Stimulated activated effector memory CD8-positive, alpha-beta T cell treated with anti-CD3 and anti-CD28 coated beads, Interleukin-12 subunit alpha, Interleukin-12 subunit beta, amount 100 ng/mL, for 72 hours (primary cell): ENCODE measurements around the gene RAB8B.

Source experiments
- ATAC-seq: fragments of 150-1000 bp; cut with Tn5 transposase; 2 replicates; pipeline ENCODE4 v1.10.0; 2021
- DNase-seq, 2 donors: peaks; one replicate each; pipeline ENCODE4 v3.0.0; 2021 to 2022; ENCODE audit warnings: low spot score in 2 of 2
- H3K27ac Mint-ChIP-seq: one replicate; pipeline ENCODE4 v1.8.0; 2022; ENCODE audit warnings: mild to moderate bottlenecking, mixed read lengths
- H3K36me3 Mint-ChIP-seq: one replicate; pipeline ENCODE4 v1.8.0; 2022; ENCODE audit warnings: mild to moderate bottlenecking, mixed read lengths
- H3K4me1 Mint-ChIP-seq: one replicate; pipeline ENCODE4 v1.8.0; 2022; ENCODE audit warnings: mixed read lengths
- H3K4me3 Mint-ChIP-seq: one replicate; pipeline ENCODE4 v1.8.0; 2022; ENCODE audit warnings: mild to moderate bottlenecking, mixed read lengths
- H3K9me3 Mint-ChIP-seq: one replicate; pipeline ENCODE4 v1.8.0; 2022; ENCODE audit warnings: mixed read lengths

The RAB8B gene

DNA sequence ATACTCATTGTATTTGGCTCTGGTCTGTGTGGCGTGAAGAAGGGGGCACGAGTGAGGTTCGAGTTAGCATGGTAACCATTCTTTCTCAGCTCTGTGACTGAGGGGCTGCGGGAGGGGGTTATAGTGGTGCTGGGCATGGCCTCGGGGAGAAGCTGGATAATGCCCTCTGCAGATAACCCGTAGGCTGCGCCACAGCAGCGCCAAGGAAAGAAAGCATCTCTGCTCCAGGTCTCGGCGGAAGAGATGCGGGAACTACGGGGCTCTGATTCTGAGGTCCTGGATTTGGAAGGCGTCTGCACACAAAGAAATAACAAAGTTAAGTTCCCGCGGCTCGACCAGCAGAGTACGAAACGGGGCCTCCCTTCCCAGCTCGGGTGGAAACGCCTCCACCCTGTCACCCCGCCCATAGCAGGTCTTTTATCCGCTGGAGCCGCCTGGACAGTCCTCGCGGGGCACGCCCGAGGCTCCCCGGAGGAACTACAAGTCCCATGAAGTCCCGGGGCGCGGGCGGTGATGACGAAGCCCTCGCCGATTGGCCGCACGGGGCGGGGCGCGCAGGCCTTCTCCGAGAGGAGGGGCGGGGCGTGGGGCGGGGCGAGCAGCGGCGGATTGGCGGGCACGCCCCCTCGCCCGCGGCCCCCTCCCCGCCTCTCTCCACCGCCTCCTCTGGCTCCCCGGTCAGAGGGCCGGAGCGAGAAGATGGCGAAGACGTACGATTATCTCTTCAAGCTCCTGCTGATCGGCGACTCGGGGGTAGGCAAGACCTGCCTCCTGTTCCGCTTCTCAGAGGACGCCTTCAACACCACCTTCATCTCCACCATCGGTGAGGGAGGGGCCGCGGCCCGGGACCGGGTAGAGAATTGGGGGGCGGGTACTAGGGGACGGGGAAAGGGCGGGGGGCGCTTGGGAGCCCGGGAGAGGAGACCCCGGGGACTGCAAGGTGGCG is at the start of gene RAB8B:
Gene RAB8B (plus strand): TSS at position 681 of the 946 bp plus-strand sequence. CDS start 19 bp downstream, at position 700.
- Mint-ChIP-seq H3K36me3 (peaks cover 37% of the 10 kb centered on the region), H3K9me3 (no peaks in the 10 kb centered on the region), H3K4me1 (peaks cover 36% of the 10 kb centered on the region), H3K4me3 (peak within 1 kb of the TSS; percentile 89), H3K27ac (peak within 1 kb of the TSS; percentile 90)
- ATAC-seq (peak; percentile 87), DNase-seq (peak; percentile 94 to 97)

DNA sequence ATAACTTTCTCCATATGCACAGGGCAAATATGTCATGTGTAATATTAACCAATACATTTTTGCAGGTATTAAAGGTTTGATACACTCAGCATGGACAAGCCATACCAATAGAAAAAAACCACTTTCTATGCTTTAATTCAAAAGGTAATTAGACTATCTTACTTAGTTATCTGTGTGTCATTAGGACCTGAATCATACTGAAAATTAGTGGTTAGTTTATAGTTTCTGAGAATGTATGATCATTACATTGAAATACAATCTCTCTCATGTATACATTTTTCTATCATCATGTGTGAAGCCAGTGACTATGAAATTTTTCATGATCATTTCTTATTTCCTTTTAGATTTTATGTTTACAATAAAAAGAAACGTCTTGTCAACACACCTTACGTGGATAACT is 48.5 kb upstream of the RAB8B start:
- Mint-ChIP-seq H3K4me3 (no peak overlapping the region), H3K4me1 (peaks cover 6% of the 10 kb centered on the region), H3K27ac (no peak overlapping the region), H3K36me3 (peaks cover 43% of the 10 kb centered on the region), H3K9me3 (no peaks in the 10 kb centered on the region)
- peak; percentile 39 for ATAC-seq
- no peak for DNase-seq

DNA sequence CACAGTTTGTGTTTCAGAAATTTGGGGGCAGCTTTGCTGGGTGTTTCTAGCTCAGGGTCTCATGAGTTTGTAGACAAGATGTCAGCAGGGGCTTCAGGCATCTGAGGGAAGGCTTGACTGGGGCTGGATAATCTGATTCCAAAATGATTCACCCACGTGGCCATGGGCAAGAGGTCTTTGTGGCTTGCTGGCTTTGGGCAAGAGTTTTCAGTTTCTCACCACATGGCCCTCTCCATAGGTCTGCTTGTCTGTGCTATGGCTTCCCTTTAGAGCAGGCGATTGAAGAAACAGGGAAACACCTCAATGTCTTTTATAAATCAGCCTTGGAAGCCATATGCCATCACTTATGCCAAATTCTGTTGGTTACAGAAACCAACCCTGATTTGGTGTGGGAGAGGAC is 44.0 kb upstream of the RAB8B start:
- no peaks in the 10 kb centered on the region for H3K4me1 Mint-ChIP-seq
- no peaks in the 10 kb centered on the region for H3K9me3 Mint-ChIP-seq
- DNase-seq (no peak), ATAC-seq (no peak)
- H3K4me3 Mint-ChIP-seq, result no peak overlapping the region
- no peak overlapping the region for H3K27ac Mint-ChIP-seq
- peaks cover 64% of the 10 kb centered on the region for H3K36me3 Mint-ChIP-seq

DNA sequence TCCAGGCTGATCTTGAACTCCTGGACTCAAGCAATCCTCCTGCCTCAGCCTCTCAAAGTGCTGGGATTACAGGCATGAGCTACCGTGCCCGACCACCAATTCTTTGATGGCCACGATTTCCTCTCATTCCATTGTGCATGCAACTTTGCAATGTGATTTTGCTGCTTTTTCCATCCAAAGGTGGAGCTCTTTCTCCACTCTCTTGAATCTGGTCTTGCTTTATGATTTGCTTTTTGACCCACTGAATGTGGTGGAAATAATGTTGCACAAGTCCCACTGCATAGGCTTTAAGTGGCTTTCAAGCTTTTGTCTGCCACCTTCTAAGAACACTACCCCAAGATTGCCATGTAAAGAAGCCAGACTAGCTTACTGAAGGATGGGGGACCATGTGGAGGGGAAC is 42.7 kb upstream of the RAB8B start:
- no peaks in the 10 kb centered on the region for H3K9me3 Mint-ChIP-seq
- H3K4me3 Mint-ChIP-seq, result no peak overlapping the region
- DNase-seq (no peak), ATAC-seq (no peak)
- no peaks in the 10 kb centered on the region for H3K4me1 Mint-ChIP-seq
- H3K27ac Mint-ChIP-seq, result no peak overlapping the region
- H3K36me3 Mint-ChIP-seq, result peaks cover 55% of the 10 kb centered on the region

DNA sequence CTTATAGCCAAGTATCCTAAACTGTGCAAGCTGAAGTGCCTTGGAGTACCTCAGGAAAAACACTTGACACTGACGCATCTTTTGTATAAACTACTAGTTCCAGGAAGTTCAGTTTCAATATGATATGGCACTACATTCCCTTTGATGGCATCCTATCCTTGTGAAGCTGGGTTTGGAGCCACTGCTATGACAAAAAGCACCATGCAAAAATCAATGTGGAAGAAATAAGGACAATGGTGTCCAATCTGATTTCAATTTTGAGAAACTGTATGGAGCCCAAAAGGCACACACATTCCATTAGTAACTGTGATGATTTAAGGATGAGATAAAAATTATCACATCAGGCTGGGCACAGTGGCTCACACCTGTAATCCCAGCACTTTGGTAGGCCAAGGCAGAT is 37.7 kb upstream of the RAB8B start:
- Mint-ChIP-seq H3K27ac (no peak overlapping the region), H3K4me1 (no peaks in the 10 kb centered on the region), H3K4me3 (no peak overlapping the region), H3K36me3 (peaks cover 86% of the 10 kb centered on the region), H3K9me3 (no peaks in the 10 kb centered on the region)
- DNase-seq, result no peak
- no peak for ATAC-seq

DNA sequence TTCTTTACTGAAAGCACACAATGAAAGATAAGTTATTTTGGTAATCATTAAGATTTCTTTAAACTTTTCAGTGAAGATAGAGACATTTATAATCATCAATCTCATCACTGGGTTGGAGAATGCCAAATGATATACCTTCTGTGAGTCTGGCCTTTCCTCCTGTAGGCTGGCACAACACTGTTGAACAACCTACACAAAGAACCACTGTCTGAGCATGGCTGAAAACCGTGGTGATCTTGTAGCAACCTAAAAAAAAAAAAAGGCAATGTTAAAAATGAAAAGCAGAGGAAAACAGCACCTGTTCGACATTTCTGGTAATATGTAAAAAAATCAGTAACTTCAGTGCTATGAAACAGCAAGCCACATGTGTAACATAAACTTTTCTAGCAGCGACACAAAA is 33.9 kb upstream of the RAB8B start:
- no peak for ATAC-seq
- no peak overlapping the region for H3K27ac Mint-ChIP-seq
- DNase-seq, result no peak
- peak overlapping the region; percentile 98 for H3K4me3 Mint-ChIP-seq
- H3K4me1 Mint-ChIP-seq, result no peaks in the 10 kb centered on the region
- H3K9me3 Mint-ChIP-seq, result no peaks in the 10 kb centered on the region
- peaks cover 61% of the 10 kb centered on the region for H3K36me3 Mint-ChIP-seq

DNA sequence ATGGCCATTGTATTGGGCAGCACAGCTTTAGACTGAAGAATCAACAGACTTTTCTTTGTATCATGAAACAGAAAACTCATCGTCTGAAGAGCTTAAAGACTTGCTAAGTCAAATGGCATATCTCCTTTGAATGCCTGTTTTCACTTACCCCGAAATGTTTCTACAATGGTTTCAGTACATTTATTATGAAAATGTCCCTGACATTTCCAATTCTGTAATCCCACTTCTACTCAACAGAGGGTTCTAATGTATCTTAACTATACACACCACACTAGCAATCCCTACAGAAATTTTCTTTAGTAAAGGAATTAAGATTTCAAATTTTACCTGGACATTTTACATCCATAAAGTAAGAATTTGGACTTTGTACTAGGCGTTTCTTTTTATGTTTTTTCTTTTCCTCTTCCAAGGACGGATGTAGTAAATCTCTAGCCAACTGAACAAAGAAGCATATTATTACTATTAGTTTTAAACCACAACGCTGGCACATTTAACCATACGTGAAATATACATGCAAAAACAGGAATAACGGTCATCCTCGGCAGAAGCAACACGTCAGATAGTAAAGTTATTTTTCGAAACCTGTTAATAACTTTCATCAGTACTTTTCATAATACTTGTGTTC is 33.2 kb upstream of the RAB8B start:
- H3K36me3 Mint-ChIP-seq, result peaks cover 61% of the 10 kb centered on the region

DNA sequence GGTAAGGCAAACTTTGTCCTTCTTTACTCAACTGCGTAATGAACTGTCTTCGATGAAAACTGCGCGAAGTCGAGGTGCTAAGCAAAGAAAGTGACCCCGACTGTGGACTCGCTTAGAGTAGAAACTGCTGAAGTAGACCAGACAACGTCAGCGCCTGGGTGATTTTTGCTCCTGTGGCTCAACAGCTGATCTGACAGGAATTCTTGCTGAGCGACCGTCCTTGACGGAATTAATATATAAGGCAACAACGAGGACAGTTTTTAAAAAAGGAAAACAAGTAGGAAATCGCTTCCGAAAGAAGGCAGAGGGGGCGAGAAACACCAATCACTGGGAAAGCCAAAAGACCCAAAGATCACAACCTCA is 32.7 kb upstream of the RAB8B start:
- Mint-ChIP-seq H3K4me1 (no peaks in the 10 kb centered on the region), H3K4me3 (peak overlapping the region; percentile 98), H3K36me3 (peaks cover 58% of the 10 kb centered on the region), H3K27ac (peak overlapping the region; percentile 98), H3K9me3 (no peaks in the 10 kb centered on the region)
- DNase-seq (peak in 1 of 2 donors; percentile 7), ATAC-seq (no peak)

More for the DNA sequence above, 33.2 kb upstream of the RAB8B start:
- Mint-ChIP-seq H3K27ac (peak overlapping the region; percentile 98), H3K4me1 (no peaks in the 10 kb centered on the region), H3K9me3 (no peaks in the 10 kb centered on the region), H3K4me3 (peak overlapping the region; percentile 98)
- DNase-seq (no peak), ATAC-seq (no peak)

DNA sequence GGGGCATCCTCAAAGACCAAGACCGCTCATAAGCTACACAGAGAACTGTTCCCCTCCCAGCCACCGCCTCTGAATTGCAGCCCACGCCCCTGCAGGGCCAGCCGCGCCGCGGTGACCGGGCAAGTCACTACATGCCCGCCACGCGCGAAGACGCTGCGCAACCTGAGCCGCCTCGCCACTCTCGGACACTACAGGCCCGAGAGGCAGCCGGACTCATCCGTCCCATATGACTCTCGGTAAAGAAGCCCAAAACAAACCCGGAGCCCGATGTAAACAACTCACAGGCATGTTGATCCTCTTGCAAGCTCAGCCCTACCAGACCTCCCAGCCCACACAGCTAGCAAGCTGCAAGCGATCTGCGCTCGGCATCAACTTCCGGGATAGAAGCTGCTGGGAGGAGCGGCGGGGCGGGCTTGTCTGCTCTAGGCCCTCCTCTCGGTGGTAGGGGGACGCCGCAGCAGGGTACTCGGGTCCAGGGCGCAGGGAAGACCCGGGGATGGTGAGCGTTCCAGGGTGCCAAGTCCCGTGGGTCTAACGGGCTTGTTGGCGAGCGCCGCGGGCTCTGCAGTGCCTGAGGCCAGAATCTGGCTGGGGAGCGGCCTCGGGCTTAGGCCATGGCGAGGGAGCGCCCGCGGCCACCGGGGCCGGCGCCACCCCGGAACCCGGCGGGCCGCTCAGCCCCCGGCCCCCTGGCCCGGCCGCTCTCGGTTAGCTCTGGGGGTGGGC is 32.1 kb upstream of the RAB8B start, which contains the start of gene RPS27L:
Gene RPS27L (minus strand): TSS at position 360 of the 726 bp plus-strand sequence. CDS start 72 bp downstream, at position 288.
- Mint-ChIP-seq H3K4me1 (no peaks in the 10 kb centered on the region), H3K4me3 (peak within 1 kb of the TSS; percentile 98), H3K9me3 (no peaks in the 10 kb centered on the region), H3K36me3 (peaks cover 52% of the 10 kb centered on the region), H3K27ac (peak within 1 kb of the TSS; percentile 98)
- ATAC-seq (peak; percentile 98), DNase-seq (peak; percentile 73 to 94)

DNA sequence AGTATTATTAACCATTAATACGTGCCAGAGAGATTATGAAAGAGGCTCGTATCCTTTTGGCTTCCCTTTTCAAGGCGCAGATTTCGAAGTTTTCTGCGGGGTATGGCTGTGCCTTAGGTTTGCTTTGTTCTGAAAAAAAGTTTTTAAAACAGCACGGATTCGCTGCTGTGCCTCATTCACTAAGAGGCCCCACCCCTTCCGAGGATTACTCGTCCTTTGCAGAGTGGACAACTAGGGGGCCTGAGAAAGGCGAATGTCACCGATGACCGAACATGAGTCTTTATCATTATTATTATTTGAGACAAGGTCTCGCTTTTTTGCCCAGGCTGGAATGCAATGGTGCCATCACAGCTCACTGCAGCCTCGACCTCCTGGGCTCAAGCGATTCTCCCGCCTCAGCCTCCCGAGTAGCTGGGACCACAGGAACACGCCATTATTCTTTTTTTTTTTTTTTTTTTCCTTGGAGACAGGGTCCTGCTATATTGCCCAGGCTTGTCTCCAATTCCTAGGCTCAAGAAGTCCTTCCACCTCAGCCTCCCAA is 31.4 kb upstream of the RAB8B start:
- H3K9me3 Mint-ChIP-seq, result no peaks in the 10 kb centered on the region
- DNase-seq (peak in 1 of 2 donors; percentile 65), ATAC-seq (peak; percentile 55)
- peaks cover 45% of the 10 kb centered on the region for H3K36me3 Mint-ChIP-seq
- peak overlapping the region; percentile 98 for H3K4me3 Mint-ChIP-seq
- H3K27ac Mint-ChIP-seq, result peak overlapping the region; percentile 98
- no peaks in the 10 kb centered on the region for H3K4me1 Mint-ChIP-seq

DNA sequence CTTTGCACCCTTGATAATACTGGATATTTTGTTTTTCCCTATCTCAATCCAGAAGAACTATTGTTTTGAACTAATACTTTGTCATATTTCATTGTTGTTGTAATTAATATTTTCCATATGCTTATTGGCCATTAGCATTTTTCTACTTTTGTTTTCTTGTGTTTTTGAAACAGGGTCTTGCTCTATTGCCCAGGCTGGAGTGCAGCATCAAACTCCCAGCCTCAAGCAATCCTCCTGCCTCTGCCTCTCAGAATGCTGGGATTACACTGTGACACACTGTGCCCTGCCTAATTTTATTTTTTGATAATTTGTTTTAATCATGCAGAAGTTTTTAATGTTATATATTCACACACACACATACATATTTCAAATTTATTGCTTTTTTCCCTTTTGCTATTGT is 28.8 kb upstream of the RAB8B start:
- H3K36me3 Mint-ChIP-seq, result peaks cover 19% of the 10 kb centered on the region
- no peaks in the 10 kb centered on the region for H3K9me3 Mint-ChIP-seq
- ATAC-seq (no peak), DNase-seq (no peak)
- H3K4me1 Mint-ChIP-seq, result no peaks in the 10 kb centered on the region
- no peak overlapping the region for H3K27ac Mint-ChIP-seq
- H3K4me3 Mint-ChIP-seq, result no peak overlapping the region

DNA sequence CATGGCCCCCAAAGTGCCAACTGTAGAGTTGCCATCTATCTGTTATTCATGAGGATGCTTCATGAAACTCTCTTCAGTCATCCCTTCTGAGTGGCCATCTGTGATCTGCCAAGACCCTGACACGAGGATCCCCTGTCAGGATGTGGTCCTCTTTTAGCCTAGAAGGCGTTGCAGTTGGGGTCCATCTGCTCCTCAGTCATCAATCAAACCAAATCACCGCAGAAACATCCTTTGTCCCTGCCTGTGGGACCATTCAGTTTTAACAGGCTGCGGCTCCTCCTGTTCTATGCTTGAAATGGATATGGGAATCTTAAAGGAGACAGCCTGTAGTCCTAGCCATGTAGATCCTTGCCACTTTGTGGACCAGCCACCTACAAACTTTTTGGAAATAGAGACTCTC is 26.2 kb upstream of the RAB8B start:
- Mint-ChIP-seq H3K9me3 (no peaks in the 10 kb centered on the region), H3K27ac (no peak overlapping the region), H3K4me1 (no peaks in the 10 kb centered on the region), H3K4me3 (no peak overlapping the region), H3K36me3 (no peaks in the 10 kb centered on the region)
- DNase-seq (no peak), ATAC-seq (no peak)

DNA sequence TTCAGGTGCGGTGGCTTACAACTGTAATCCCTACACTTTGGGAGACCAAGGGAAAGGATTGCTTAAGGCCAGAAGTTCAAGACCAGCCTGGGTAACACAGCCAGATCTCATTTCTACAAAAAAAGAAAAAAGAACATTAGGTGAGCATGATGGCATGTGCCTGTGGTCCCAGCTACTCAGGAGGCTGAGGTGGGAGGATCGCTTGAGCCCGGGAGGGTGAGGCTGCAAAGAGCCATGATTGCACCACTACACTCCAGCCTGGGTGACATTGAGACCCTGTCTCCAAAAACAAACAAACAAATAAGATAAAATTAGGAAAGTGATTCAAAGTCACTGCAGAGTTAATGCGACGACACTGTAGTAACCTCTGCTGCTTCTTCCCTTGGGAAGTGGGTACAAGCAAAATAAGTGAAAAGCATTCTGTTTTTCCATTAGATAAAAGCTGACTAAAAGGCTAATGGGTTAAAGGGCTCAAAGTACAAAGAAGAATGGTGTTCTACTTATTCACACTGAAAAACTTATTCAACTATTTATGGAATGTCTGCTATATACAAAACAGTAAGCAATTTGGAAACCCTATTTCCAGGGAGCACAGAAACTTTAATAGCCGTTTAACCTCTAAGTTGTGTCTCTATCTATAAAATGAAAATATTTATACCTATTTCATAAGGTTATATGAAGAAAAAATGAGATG is 24.1 kb upstream of the RAB8B start:
- no peaks in the 10 kb centered on the region for H3K4me1 Mint-ChIP-seq
- no peak overlapping the region for H3K4me3 Mint-ChIP-seq
- H3K36me3 Mint-ChIP-seq, result no peaks in the 10 kb centered on the region
- no peak overlapping the region for H3K27ac Mint-ChIP-seq
- DNase-seq, result no peak
- ATAC-seq, result no peak
- H3K9me3 Mint-ChIP-seq, result no peaks in the 10 kb centered on the region

DNA sequence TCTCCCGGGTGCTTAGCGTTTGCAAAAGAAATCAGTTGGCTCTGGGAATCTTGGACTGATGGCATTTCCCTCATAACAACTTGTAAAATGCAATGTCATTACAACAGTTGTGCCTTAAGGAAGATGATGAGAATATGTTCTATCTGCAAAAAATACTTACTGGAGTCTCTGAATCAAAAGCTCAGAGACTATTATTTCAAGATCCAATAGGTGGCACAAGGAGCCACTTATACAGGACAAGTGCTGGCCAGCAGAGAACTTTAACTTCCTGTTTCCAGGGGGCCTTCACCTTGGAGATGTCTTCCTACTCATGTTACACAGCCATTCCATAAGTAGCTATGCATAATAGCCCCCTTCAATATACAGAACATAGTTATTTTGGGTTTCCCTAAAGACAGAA is 23.2 kb upstream of the RAB8B start:
- no peak overlapping the region for H3K27ac Mint-ChIP-seq
- ATAC-seq (no peak), DNase-seq (no peak)
- H3K9me3 Mint-ChIP-seq, result no peaks in the 10 kb centered on the region
- H3K4me3 Mint-ChIP-seq, result no peak overlapping the region
- H3K4me1 Mint-ChIP-seq, result no peaks in the 10 kb centered on the region
- no peaks in the 10 kb centered on the region for H3K36me3 Mint-ChIP-seq

DNA sequence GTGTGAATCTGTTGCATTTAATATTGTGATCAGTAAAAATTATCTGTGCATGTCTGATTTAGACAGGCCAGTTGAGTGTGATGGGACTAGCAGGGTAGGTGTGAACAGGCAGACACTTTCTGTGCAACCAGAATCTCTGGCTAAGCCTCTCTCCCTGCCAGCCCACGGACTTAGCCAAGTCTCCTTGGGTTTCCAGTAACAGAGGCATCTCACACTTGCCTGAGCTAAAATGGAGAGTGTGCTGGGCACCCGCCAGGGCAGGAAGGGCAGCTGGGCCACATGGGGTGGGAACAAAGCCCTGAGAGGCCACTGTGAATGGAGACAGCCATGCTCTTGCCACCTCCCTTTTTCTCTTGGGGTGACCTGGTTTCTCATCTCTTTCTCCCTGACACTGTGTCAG is 19.6 kb upstream of the RAB8B start:
- Mint-ChIP-seq H3K9me3 (no peaks in the 10 kb centered on the region), H3K27ac (peak overlapping the region; percentile 5), H3K4me1 (no peaks in the 10 kb centered on the region), H3K36me3 (no peaks in the 10 kb centered on the region), H3K4me3 (no peak overlapping the region)
- no peak for DNase-seq
- ATAC-seq, result peak; percentile 16
